Stimulated activated CD8-positive, alpha-beta memory T cell treated with anti-CD3 and anti-CD28 coated beads, Interleukin-4, amount 100 ng/mL, for 48 hours (primary cell): ENCODE results near the gene ACBD6.
A peak's percentile ranks its signal among the peaks of the same experiment; 100 is the strongest.

Source experiments
- DNase-seq: peaks from one replicate; pipeline ENCODE4 v3.0.0-alpha.2; 2020

The ACBD6 gene

GRCh38 chr1:180251526-180252305, 250.7 kb downstream of the ACBD6 start:
- no peak for DNase-seq

- DNase-seq: no peak
These were observed 251.4 kb downstream of the ACBD6 start for GRCh38 chr1:180250883-180251509.

- DNase-seq: no peak
These were observed 251.9 kb downstream of the ACBD6 start for GRCh38 chr1:180250499-180250770.

- DNase-seq: no peak
These were observed 252.5 kb downstream of the ACBD6 start for GRCh38 chr1:180249725-180250498.

- DNase-seq: peak; percentile 50
These were observed 253.4 kb downstream of the ACBD6 start for GRCh38 chr1:180248731-180249681.

- no peak for DNase-seq
These were observed 254.2 kb downstream of the ACBD6 start for GRCh38 chr1:180248176-180248575.

- no peak for DNase-seq
These were observed 254.8 kb downstream of the ACBD6 start for GRCh38 chr1:180247580-180247979.

GRCh38 chr1:180247061-180247460, 255.3 kb downstream of the ACBD6 start:
- no peak for DNase-seq

- DNase-seq: no peak
These were observed 255.8 kb downstream of the ACBD6 start for GRCh38 chr1:180246579-180246978.

- no peak for DNase-seq
These were observed 257.5 kb downstream of the ACBD6 start for GRCh38 chr1:180244840-180245239.

GRCh38 chr1:180243517-180244221, 258.7 kb downstream of the ACBD6 start:
- no peak for DNase-seq

GRCh38 chr1:180241716-180242544, 260.4 kb downstream of the ACBD6 start:
- no peak for DNase-seq

GRCh38 chr1:180239145-180240096, 263.0 kb downstream of the ACBD6 start:
- DNase-seq: no peak

- no peak for DNase-seq
These were observed 263.7 kb downstream of the ACBD6 start for GRCh38 chr1:180238675-180239074.
